Measurements from ENCODE around the gene IL2RA.

The IL2RA gene

DNA sequence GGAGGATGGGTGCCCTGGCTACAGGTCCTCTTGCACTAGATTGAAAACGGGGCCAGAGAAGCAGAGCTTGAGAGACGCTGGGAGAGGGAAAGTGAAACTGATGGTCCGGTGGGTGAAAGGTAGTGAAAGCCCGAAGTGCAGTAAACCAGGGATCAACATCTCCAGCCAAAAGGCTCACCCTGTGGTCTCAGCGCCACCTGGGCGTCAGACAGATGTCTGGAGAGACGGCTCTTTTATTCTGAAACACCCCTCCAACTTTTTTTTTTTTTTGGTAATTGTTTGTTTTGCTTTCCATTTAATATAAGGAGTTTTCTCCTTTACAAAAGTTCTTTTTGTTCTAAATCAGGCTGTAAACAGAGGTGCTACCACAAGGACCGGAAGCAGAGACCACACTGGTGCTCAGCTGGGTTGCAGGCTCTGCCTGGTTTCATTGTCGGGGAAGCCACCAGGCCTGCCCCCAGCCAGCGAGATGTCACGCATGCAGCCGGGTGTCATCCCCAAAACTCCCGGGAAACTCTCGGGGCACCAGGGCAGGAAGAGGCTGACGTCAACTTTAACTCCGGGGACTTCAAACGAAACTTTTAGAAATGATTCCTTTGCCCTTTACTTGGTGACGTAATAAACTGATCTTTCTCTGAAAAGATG, 11.2 kb downstream of the IL2RA start:
- Histone ChIP-seq H3K9me2 (ENCODE audit: low read depth, low read length) (no peaks in the 10 kb centered on the region), H4K20me1 (ENCODE audit: insufficient read depth, low read length) (no peaks in the 10 kb centered on the region), H3F3A (ENCODE audit: insufficient read depth, low read length) (peaks cover 5% of the 10 kb centered on the region; the same call in 1 of the 2 replicates), H3K4me1 (ENCODE audit: insufficient read depth, low read length, severe bottlenecking) (peaks cover 90% of the 10 kb centered on the region), H3K27me3 (ENCODE audit: insufficient read depth, low read length) (no peaks in the 10 kb centered on the region), H3K9me3 (ENCODE audit: low read length) (no peaks in the 10 kb centered on the region), H3K79me2 (ENCODE audit: insufficient read depth, low read length) (no peaks in the 10 kb centered on the region), H3K9ac (ENCODE audit: low read length) (peak overlapping the region; percentile 59), H3K4me3 (ENCODE audit: low read depth, low read length, poor library complexity, severe bottlenecking) (peak overlapping the region; percentile 49), H3K4me2 (ENCODE audit: low read length) (peak overlapping the region; percentile 71), H3K27ac (ENCODE audit: low read depth, low read length, poor library complexity, severe bottlenecking) (peak overlapping the region; percentile 92), H2AFZ (ENCODE audit: low read length) (no peak overlapping the region), H3K36me3 (ENCODE audit: insufficient read depth, low read length) (peaks cover 20% of the 10 kb centered on the region; the same call in 1 of the 2 replicates)
- TF ChIP-seq, protein P1, sequence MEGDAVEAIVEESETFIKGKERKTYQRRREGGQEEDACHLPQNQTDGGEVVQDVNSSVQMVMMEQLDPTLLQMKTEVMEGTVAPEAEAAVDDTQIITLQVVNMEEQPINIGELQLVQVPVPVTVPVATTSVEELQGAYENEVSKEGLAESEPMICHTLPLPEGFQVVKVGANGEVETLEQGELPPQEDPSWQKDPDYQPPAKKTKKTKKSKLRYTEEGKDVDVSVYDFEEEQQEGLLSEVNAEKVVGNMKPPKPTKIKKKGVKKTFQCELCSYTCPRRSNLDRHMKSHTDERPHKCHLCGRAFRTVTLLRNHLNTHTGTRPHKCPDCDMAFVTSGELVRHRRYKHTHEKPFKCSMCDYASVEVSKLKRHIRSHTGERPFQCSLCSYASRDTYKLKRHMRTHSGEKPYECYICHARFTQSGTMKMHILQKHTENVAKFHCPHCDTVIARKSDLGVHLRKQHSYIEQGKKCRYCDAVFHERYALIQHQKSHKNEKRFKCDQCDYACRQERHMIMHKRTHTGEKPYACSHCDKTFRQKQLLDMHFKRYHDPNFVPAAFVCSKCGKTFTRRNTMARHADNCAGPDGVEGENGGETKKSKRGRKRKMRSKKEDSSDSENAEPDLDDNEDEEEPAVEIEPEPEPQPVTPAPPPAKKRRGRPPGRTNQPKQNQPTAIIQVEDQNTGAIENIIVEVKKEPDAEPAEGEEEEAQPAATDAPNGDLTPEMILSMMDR (IDR thresholded peaks at IDR 0.05; ENCODE audit: low read length) = peak; percentile 44
- TF ChIP-seq EZH2 (IDR thresholded peaks at IDR 0.05; ENCODE audit: borderline replicate concordance, low read length) = no peak

DNA sequence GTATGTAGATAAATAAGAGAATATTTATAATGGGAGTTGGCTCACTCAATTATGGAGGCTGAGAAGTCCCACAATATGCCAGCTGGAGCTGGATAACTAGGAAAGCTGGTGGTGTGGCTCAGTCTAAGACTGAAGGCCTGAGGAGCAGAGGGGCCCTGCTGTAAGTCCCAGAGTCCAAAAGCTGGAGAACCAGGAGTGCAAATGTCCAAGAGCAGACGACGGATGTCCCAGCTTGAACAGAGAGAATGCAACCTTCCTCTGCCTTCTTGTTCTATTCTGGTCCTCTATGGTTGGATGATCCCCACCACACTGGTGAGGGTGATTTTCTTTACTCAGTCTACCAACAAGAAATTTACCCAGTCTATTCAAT, 13.2 kb downstream of the IL2RA start:
- Histone ChIP-seq H3K27ac (ENCODE audit: low read depth, low read length, poor library complexity, severe bottlenecking) (peak overlapping the region; percentile 92), H3K4me2 (ENCODE audit: low read length) (peak overlapping the region; percentile 71; the same call in 1 of the 2 replicates)
- TF ChIP-seq EZH2 (IDR thresholded peaks at IDR 0.05; ENCODE audit: borderline replicate concordance, low read length) = no peak
- TF ChIP-seq, protein P1 (IDR thresholded peaks at IDR 0.05; ENCODE audit: low read length) = no peak

DNA sequence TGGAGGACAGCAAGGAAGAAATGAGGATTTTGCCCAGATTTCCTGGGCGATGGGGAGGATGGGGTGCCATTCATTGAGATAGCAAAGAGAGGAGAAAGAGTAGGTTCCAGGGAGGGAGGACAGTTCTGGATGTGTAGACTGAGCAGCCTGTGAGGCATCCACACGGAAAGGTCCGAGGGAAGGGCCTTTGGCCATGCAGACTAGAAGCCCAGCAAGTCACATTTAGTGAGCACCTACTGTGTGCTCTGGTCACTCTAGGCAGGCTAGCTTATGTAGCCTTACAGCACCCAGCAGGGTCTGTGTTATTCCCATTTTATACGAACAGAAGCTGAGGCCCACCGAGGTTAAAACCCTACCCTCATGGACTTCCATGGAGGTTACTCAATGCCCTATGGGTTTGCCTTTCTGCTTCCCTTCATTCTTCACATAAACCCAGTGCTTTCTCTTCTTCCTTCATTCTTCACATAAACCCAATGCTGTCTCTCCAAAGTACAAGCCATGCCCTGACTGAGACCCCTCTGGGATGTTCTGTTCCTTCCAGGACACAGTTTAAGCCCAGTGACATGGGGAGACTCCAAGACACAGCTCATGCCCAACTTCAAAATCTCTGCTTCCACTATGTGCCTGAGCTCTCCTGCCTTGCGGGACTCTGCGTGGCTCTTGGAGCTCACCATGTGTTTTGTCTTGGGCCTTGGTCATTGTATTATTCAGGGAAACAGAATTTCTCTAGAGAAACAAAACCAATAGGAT, 13.7 kb downstream of the IL2RA start:
- H3K4me2 ChIP-seq (ENCODE audit: low read length) = no peak overlapping the region
- no peaks in the 10 kb centered on the region for H3K79me2 ChIP-seq (ENCODE audit: insufficient read depth, low read length)
- TF ChIP-seq, protein P1 (IDR thresholded peaks at IDR 0.05; ENCODE audit: low read length) = no peak
- no peak for TF ChIP-seq EZH2 (IDR thresholded peaks at IDR 0.05; ENCODE audit: borderline replicate concordance, low read length)
- H3K4me1 ChIP-seq (ENCODE audit: insufficient read depth, low read length, severe bottlenecking) = peaks cover 90% of the 10 kb centered on the region
- no peaks in the 10 kb centered on the region for H3K9me2 ChIP-seq (ENCODE audit: low read depth, low read length)
- H4K20me1 ChIP-seq (ENCODE audit: insufficient read depth, low read length) = no peaks in the 10 kb centered on the region
- no peak overlapping the region for H2AFZ ChIP-seq (ENCODE audit: low read length)
- H3F3A ChIP-seq (ENCODE audit: insufficient read depth, low read length) = peaks cover 5% of the 10 kb centered on the region; the same call in 1 of the 2 replicates
- H3K4me3 ChIP-seq (ENCODE audit: low read depth, low read length, poor library complexity, severe bottlenecking) = no peak overlapping the region
- H3K27ac ChIP-seq (ENCODE audit: low read depth, low read length, poor library complexity, severe bottlenecking) = peak overlapping the region; percentile 92
- no peak overlapping the region for H3K9ac ChIP-seq (ENCODE audit: low read length)
- no peaks in the 10 kb centered on the region for H3K27me3 ChIP-seq (ENCODE audit: insufficient read depth, low read length)
- peaks cover 31% of the 10 kb centered on the region for H3K36me3 ChIP-seq (ENCODE audit: insufficient read depth, low read length)
- no peaks in the 10 kb centered on the region for H3K9me3 ChIP-seq (ENCODE audit: low read length)

More for the DNA sequence above, 13.2 kb downstream of the IL2RA start:
- Histone ChIP-seq H3K9ac (ENCODE audit: low read length) (no peak overlapping the region), H3F3A (ENCODE audit: insufficient read depth, low read length) (peaks cover 5% of the 10 kb centered on the region; the same call in 1 of the 2 replicates), H4K20me1 (ENCODE audit: insufficient read depth, low read length) (no peaks in the 10 kb centered on the region), H3K79me2 (ENCODE audit: insufficient read depth, low read length) (no peaks in the 10 kb centered on the region), H3K4me1 (ENCODE audit: insufficient read depth, low read length, severe bottlenecking) (peaks cover 93% of the 10 kb centered on the region), H3K4me3 (ENCODE audit: low read depth, low read length, poor library complexity, severe bottlenecking) (no peak overlapping the region), H3K27me3 (ENCODE audit: insufficient read depth, low read length) (no peaks in the 10 kb centered on the region), H3K9me2 (ENCODE audit: low read depth, low read length) (no peaks in the 10 kb centered on the region), H3K9me3 (ENCODE audit: low read length) (no peaks in the 10 kb centered on the region), H3K36me3 (ENCODE audit: insufficient read depth, low read length) (peaks cover 27% of the 10 kb centered on the region), H2AFZ (ENCODE audit: low read length) (no peak overlapping the region)
